CD4-positive, CD25-positive, alpha-beta regulatory T cell (primary cell): ENCODE data around the gene KTN1. TPM values are rescaled to one million over a fixed set of nuclear protein-coding genes. Genes with fewer than 3 reads are reported as not detected.

Experiments used
- ATAC-seq, 2 donors: fragments of 150-1000 bp; cut with Tn5 transposase; one replicate each; pipeline ENCODE4 v1.10.0; 2021; ENCODE audit warnings: low read depth in 2 of 2, moderate number of reproducible peaks in 2 of 2, moderate library complexity in 1 of 2
- DNase-seq, 3 donors: peaks; one replicate each; pipeline versions ENCODE4 v3.0.0 to v3.0.0-alpha.2; 2012 to 2022; ENCODE audit warnings: mixed read lengths in 1 of 3
- H3K27ac ChIP-seq: one replicate; pipeline ENCODE4 v1.7.0; 2013; ENCODE audit warnings: mild to moderate bottlenecking, low read length; ENCODE audit not compliant: insufficient read depth, poor library complexity, severe bottlenecking
- H3K27me3 ChIP-seq: one replicate; pipeline ENCODE4 v1.7.0; 2013; ENCODE audit warnings: low read length; ENCODE audit not compliant: control insufficient read depth, insufficient read depth
- H3K36me3 ChIP-seq: one replicate; pipeline ENCODE4 v1.7.0; 2013; ENCODE audit warnings: mild to moderate bottlenecking, low read length, moderate library complexity; ENCODE audit not compliant: control insufficient read depth, insufficient read depth
- H3K4me1 ChIP-seq: 2 replicates; pipeline ENCODE4 v1.7.0; 2013; ENCODE audit warnings: mild to moderate bottlenecking, low read length; ENCODE audit not compliant: insufficient read depth, control insufficient read depth, poor library complexity, severe bottlenecking
- H3K4me3 ChIP-seq: one replicate; pipeline ENCODE4 v1.7.0; 2013; ENCODE audit warnings: low read depth, mild to moderate bottlenecking, low read length, moderate library complexity
- H3K9me3 ChIP-seq, 2 experiments: 1 replicate in 1 of 2; 2 replicates in 1 of 2; pipeline ENCODE4 v1.7.0; 2013; ENCODE audit warnings: low read length in 2 of 2, mild to moderate bottlenecking in 1 of 2, moderate library complexity in 1 of 2; ENCODE audit not compliant: control insufficient read depth in 2 of 2
- H3K27ac Mint-ChIP-seq, 3 donors: one replicate each; pipeline ENCODE4 v1.8.0; 2020 to 2022; ENCODE audit warnings: mild to moderate bottlenecking in 3 of 3, mixed read lengths in 3 of 3, moderate library complexity in 2 of 3
- H3K27me3 Mint-ChIP-seq: one replicate; pipeline ENCODE4 v1.8.0; 2022; ENCODE audit warnings: mild to moderate bottlenecking, mixed read lengths
- H3K36me3 Mint-ChIP-seq: one replicate; pipeline ENCODE4 v1.8.0; 2020; ENCODE audit warnings: mixed read lengths
- H3K4me1 Mint-ChIP-seq, 4 donors: one replicate each; pipeline ENCODE4 v1.8.0; 2020 to 2022; ENCODE audit warnings: mixed read lengths in 4 of 4, mild to moderate bottlenecking in 1 of 4
- H3K4me3 Mint-ChIP-seq, 4 donors: one replicate each; pipeline ENCODE4 v1.8.0; 2020 to 2022; ENCODE audit warnings: mild to moderate bottlenecking in 4 of 4, mixed read lengths in 4 of 4, moderate library complexity in 3 of 4
- H3K9me3 Mint-ChIP-seq, 7 donors: one replicate each; pipeline ENCODE4 v1.8.0; 2020 to 2022; ENCODE audit warnings: mixed read lengths in 7 of 7, mild to moderate bottlenecking in 3 of 7, moderate library complexity in 2 of 7
- polyA plus RNA-seq, 4 donors: library from polyadenylated mRNA; unstranded; fragments of 300-500 nt; fragmentation: Illumina TruSeq; gene quantifications; one replicate each; pipeline ENCODE4 v1.2.3, GENCODE V29; 2021
- total RNA-seq: library from RNA; stranded (reverse); gene quantifications from one replicate; pipeline ENCODE4 v1.2.3, GENCODE V29; 2022

The KTN1 gene
- total and polyA plus RNA-seq, 5 donors from 2014 or later = 6.9 to 86.5 (median 19.0) TPM

DNA sequence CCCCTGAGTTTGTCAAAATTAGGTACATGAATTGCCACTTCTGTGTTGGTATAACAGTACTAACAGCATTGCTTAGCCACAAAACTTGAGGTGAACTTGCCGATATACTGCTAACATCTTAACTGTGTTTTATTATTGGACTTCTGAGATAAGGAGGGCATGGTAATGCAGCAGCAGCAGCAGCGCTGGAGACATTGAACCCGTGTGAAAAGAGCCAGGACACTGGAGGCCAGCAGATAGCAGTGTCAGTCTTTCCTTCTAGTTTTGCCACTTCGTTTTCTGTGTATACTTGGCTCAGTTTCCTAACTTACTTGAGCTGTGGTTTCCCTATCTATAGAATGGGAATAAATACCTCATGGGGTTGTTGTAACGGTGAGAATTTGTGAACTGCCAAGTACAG, 82.7 kb downstream of the KTN1 start:
- no peak overlapping the region for H3K27ac Mint-ChIP-seq
- ATAC-seq (no peak), DNase-seq (no peak)
- H3K4me1 Mint-ChIP-seq = peaks cover 16 to 33% (median 27%) of the 10 kb centered on the region in 4 donors
- H3K4me3 ChIP-seq = no peak overlapping the region
- H3K27ac ChIP-seq = no peak overlapping the region
- no peaks in the 10 kb centered on the region for H3K27me3 Mint-ChIP-seq
- no peaks in the 10 kb centered on the region for H3K4me1 ChIP-seq
- H3K4me3 Mint-ChIP-seq = no peak overlapping the region
- H3K9me3 Mint-ChIP-seq = no peaks in the 10 kb centered on the region
- no peaks in the 10 kb centered on the region for H3K9me3 ChIP-seq
- no peaks in the 10 kb centered on the region for H3K27me3 ChIP-seq
- H3K36me3 ChIP-seq = peaks cover 56% of the 10 kb centered on the region
- peaks cover 56% of the 10 kb centered on the region for H3K36me3 Mint-ChIP-seq

DNA sequence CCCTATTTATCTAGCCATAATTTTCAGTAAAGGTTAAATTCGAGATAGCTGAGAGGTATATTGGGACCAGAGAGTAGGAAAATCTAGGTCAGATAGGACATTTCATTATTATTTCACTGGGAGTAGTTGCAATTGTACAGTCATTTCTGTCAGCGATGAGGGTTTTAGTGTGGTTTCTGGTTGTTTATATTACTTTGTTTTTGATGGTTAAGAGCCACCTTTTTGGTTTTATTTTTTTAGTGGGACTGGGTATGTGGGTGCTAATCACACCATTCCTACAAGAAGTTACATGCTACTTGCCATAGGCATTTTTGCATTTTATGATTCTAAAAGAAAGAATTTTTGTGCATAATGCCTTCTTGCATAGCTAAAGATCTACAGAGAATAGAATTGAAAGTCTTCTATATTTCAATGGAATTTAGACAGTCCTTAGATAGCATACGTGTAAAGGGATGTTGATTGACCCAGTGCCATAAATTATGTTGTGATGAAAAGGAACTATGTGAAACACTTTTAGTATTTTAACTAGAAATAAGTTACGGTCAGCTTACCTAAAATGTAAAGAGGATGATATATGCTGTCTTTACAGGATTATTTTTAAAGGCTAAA, 85.2 kb downstream of the KTN1 start:
- Histone ChIP-seq H3K27me3 (no peaks in the 10 kb centered on the region), H3K27ac (no peak overlapping the region), H3K36me3 (peaks cover 45% of the 10 kb centered on the region), H3K9me3 (no peaks in the 10 kb centered on the region), H3K4me1 (no peaks in the 10 kb centered on the region), H3K4me3 (no peak overlapping the region)
- Mint-ChIP-seq H3K27me3 (no peaks in the 10 kb centered on the region), H3K4me1 (peaks cover 16 to 39% (median 27%) of the 10 kb centered on the region in 4 donors), H3K4me3 (no peak overlapping the region), H3K27ac (peak overlapping the region in 1 of 3 donors; percentile 75), H3K36me3 (peaks cover 56% of the 10 kb centered on the region), H3K9me3 (no peaks in the 10 kb centered on the region)
- peak in 1 of 3 donors; percentile 20 for DNase-seq
- no peak for ATAC-seq

DNA sequence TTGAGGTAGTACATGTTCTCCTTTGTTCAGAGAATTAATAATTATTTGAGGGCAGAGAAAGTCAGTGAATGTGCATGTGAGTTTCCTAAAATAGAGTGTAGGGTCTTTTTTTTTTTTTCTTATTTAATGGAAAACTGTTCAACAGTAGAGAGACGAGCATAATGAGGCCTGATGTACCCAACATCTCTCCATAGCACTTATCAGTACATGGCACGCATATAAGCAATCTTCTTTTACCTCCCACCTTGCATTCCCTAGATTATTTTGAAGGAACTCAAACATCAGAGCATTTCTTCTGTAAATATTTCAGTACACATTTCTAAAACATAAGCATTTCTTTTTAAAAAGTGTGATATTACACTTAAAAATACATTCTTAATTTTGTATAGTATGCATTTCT, 87.8 kb downstream of the KTN1 start:
- Mint-ChIP-seq H3K36me3 (peaks cover 60% of the 10 kb centered on the region), H3K4me3 (no peak overlapping the region), H3K27ac (no peak overlapping the region), H3K4me1 (peaks cover 16 to 39% (median 21%) of the 10 kb centered on the region in 4 donors), H3K27me3 (no peaks in the 10 kb centered on the region), H3K9me3 (no peaks in the 10 kb centered on the region)
- Histone ChIP-seq H3K4me1 (no peaks in the 10 kb centered on the region), H3K9me3 (no peaks in the 10 kb centered on the region), H3K36me3 (peaks cover 54% of the 10 kb centered on the region), H3K27ac (no peak overlapping the region), H3K27me3 (no peaks in the 10 kb centered on the region), H3K4me3 (no peak overlapping the region)
- ATAC-seq (no peak), DNase-seq (no peak)

DNA sequence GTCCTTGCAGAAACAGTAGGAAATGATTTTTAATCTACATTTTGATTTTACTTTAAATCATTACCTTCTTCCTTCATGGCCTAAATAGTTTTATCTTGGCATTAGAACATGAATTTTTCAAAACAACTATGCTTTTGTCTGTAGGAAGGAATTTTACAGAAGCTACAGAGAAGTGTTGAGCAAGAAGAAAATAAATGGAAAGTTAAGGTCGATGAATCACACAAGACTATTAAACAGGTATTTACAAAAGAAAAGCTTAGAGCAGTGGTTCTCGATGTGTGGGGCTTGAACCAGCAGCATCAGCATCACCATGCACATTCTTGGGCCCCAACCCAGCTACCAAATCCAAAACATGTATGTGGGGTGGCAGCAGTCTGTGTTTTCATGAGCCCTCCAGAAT, 91.6 kb downstream of the KTN1 start:
- H3K4me3 Mint-ChIP-seq = no peak overlapping the region
- H3K27me3 Mint-ChIP-seq = no peaks in the 10 kb centered on the region
- peaks cover 0 to 6% (median 2%) of the 10 kb centered on the region in 4 donors for H3K4me1 Mint-ChIP-seq
- DNase-seq (no peak), ATAC-seq (no peak)
- Histone ChIP-seq H3K27ac (no peak overlapping the region), H3K4me3 (no peak overlapping the region), H3K27me3 (no peaks in the 10 kb centered on the region), H3K36me3 (peaks cover 72% of the 10 kb centered on the region), H3K9me3 (no peaks in the 10 kb centered on the region), H3K4me1 (no peaks in the 10 kb centered on the region)
- H3K27ac Mint-ChIP-seq = no peak overlapping the region
- peaks cover 53% of the 10 kb centered on the region for H3K36me3 Mint-ChIP-seq
- H3K9me3 Mint-ChIP-seq = no peaks in the 10 kb centered on the region

DNA sequence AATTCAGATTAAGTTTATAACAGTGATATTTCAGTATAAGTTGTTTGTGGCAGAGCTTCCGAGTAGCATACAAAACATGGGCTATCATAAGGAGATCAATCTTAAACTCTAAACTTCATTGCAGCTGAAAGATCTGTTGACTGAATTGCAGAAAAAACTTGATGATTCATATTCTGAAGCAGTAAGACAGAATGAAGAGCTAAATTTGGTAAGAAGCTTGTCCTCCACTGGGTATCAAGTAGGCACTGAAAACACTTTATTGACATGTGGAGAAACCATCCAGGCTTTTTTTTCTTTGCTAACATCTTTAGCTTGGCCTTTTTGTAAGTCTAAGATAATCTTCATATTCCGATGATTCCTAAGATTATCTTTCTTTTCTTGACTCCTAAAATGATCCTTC, 93.0 kb downstream of the KTN1 start:
- Mint-ChIP-seq H3K4me3 (peak overlapping the region in 1 of 4 donors; percentile 32), H3K36me3 (peaks cover 48% of the 10 kb centered on the region), H3K27me3 (no peaks in the 10 kb centered on the region), H3K27ac (no peak overlapping the region), H3K4me1 (peaks cover 0 to 6% (median 2%) of the 10 kb centered on the region in 4 donors), H3K9me3 (no peaks in the 10 kb centered on the region)
- Histone ChIP-seq H3K9me3 (no peaks in the 10 kb centered on the region), H3K36me3 (peaks cover 70% of the 10 kb centered on the region), H3K4me1 (no peaks in the 10 kb centered on the region), H3K27me3 (no peaks in the 10 kb centered on the region), H3K4me3 (no peak overlapping the region), H3K27ac (no peak overlapping the region)
- no peak for ATAC-seq
- no peak for DNase-seq

DNA sequence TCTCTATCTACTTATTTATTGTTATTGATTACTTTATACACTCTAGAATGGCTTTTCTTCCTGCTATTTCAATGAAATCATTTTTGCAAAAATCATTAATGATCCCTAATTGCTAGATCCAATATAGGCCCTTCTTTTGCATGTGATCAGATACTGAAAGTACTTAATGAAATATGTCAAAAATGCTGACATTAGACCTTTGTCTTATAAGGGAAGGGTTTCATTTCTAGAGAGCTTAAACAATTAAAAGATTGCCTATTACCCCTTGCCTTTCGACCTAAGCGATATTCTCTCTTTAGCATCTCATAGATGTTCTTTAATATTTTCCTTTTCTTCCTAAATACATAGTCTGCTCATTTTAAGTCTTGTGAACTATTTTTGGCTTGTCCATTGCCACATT, 101.1 kb downstream of the KTN1 start:
- Histone ChIP-seq H3K9me3 (no peaks in the 10 kb centered on the region), H3K4me3 (no peak overlapping the region), H3K27ac (no peak overlapping the region), H3K27me3 (no peaks in the 10 kb centered on the region), H3K4me1 (no peaks in the 10 kb centered on the region), H3K36me3 (peaks cover 58% of the 10 kb centered on the region)
- H3K9me3 Mint-ChIP-seq = no peaks in the 10 kb centered on the region
- H3K27me3 Mint-ChIP-seq = no peaks in the 10 kb centered on the region
- DNase-seq = no peak
- H3K27ac Mint-ChIP-seq = no peak overlapping the region
- no peak overlapping the region for H3K4me3 Mint-ChIP-seq
- no peak for ATAC-seq
- peaks cover 58% of the 10 kb centered on the region for H3K36me3 Mint-ChIP-seq
- peaks cover 0 to 12% (median 0%) of the 10 kb centered on the region in 4 donors for H3K4me1 Mint-ChIP-seq

DNA sequence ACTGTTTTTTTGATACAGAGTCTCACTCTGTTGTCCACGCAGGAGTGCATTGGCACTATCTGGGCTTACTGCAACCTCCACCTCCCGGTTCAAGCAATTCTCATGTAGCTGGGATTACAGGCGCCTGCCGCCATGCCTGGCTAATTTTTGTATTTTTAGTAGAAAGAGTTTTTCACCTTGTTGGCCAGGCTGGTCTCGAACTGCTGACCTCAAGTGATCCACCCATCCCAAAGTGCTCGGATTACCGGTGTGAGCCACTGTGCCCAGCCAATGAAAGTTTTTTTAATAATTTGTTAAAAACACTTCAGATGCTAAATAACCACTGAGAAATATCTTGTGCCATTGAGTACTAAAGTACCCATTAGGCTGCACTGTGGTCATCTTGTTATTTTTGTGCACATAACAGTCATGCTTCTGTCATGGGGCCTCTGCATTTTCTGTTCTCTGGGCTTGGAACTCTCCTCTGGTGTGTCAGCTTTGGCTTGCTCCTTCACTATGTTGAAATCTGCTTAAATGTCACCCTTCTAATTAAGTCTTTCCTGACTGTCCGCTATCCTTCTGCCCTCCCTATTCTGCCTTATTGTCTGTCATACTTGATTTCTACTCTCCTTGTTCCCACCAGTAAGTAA, 105.1 kb downstream of the KTN1 start:
- Histone ChIP-seq H3K36me3 (peaks cover 32% of the 10 kb centered on the region), H3K27ac (no peak overlapping the region), H3K4me3 (no peak overlapping the region), H3K27me3 (no peaks in the 10 kb centered on the region), H3K4me1 (no peaks in the 10 kb centered on the region), H3K9me3 (no peaks in the 10 kb centered on the region)
- no peak for DNase-seq
- H3K4me1 Mint-ChIP-seq = peaks cover 0 to 12% (median under 1%) of the 10 kb centered on the region in 4 donors
- peaks cover 0 to 1% (median 0%) of the 10 kb centered on the region in 7 donors for H3K9me3 Mint-ChIP-seq
- H3K4me3 Mint-ChIP-seq = no peak overlapping the region
- H3K27ac Mint-ChIP-seq = peak overlapping the region in 2 of 3 donors; percentile 5 to 38
- no peak for ATAC-seq
- H3K36me3 Mint-ChIP-seq = peaks cover 49% of the 10 kb centered on the region
- H3K27me3 Mint-ChIP-seq = no peaks in the 10 kb centered on the region

DNA sequence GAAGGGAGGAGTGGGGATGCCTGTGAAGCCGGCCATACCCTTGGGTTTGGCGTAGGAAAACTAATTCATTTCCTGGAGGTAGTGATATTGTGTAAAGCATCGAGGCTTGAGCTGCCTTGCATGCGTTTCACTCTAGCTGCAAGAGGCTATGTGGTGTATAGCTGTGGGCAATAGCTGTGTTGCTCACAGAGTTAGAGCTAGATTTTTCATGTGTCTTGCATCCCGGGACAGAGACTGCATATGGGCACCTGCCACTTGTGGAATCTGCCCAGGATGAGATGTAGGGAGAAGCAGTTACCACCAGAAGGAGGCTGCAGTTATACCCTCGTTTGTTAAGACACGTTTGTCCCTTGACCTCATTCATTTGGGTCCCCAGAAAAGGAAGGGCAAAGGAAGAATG, 106.7 kb downstream of the KTN1 start:
- H3K27me3 ChIP-seq = no peaks in the 10 kb centered on the region
- ATAC-seq (no peak), DNase-seq (no peak)
- H3K27me3 Mint-ChIP-seq = no peaks in the 10 kb centered on the region
- peaks cover 0 to 8% (median 4%) of the 10 kb centered on the region in 4 donors for H3K4me1 Mint-ChIP-seq
- H3K27ac Mint-ChIP-seq = peak overlapping the region in 2 of 3 donors; percentile 2 to 31
- H3K27ac ChIP-seq = no peak overlapping the region
- H3K36me3 ChIP-seq = peaks cover 16% of the 10 kb centered on the region
- no peaks in the 10 kb centered on the region for H3K9me3 ChIP-seq
- H3K4me3 ChIP-seq = no peak overlapping the region
- H3K9me3 Mint-ChIP-seq = peaks cover 0 to 1% (median 0%) of the 10 kb centered on the region in 7 donors
- no peaks in the 10 kb centered on the region for H3K4me1 ChIP-seq
- no peak overlapping the region for H3K4me3 Mint-ChIP-seq
- peaks cover 35% of the 10 kb centered on the region for H3K36me3 Mint-ChIP-seq
